ENCODE results near the gene MDM1. TPM values are rescaled to one million over a fixed set of nuclear protein-coding genes. Genes with fewer than 3 reads are reported as not detected.

MDM1 gene
- polyA plus RNA-seq, 4 donors: 31.6 to 41.0 (median 37.3) TPM

DNA sequence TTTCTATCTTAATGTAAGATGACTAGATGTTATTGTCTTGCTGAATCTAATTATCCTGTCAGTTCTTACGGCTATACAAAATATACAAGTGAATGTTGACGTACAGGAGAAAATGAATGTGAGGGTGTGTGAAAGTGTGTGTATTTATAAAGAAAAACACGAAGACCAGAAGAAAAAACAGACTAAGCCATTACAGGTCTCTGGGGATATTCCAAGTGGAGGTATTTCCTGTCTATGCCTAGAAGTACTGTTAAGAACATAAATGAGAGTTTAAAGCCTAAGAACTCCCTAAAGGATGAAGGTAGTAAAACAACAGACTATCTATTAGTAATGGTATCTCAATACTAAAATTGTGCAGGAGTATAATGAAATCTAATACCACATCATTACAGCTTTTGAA is 7.6 kb downstream of the MDM1 start:
- no peak for DNase-seq (ENCODE audit: low read depth in 4 of 4, low spot score in 2 of 4)

DNA sequence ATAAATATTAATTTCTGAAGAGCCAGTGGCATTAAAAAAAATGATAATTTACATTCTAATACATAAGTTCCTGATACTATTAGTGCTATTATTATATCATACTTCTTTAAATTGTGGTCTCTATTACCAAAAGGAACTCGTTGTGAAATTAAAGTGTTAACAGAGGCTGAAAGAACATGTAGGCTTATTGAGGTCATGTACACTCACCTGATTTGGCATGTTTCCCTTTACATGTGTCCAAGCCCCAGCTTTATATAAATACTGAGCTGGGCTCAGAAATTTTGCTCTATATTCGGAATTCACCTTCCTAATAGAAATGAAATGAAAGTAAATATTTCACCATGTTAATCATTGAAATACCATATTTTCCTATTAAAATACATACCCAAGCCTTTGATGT is 11.0 kb downstream of the MDM1 start:
- no peak for DNase-seq (ENCODE audit: low read depth in 4 of 4, low spot score in 2 of 4)

DNA sequence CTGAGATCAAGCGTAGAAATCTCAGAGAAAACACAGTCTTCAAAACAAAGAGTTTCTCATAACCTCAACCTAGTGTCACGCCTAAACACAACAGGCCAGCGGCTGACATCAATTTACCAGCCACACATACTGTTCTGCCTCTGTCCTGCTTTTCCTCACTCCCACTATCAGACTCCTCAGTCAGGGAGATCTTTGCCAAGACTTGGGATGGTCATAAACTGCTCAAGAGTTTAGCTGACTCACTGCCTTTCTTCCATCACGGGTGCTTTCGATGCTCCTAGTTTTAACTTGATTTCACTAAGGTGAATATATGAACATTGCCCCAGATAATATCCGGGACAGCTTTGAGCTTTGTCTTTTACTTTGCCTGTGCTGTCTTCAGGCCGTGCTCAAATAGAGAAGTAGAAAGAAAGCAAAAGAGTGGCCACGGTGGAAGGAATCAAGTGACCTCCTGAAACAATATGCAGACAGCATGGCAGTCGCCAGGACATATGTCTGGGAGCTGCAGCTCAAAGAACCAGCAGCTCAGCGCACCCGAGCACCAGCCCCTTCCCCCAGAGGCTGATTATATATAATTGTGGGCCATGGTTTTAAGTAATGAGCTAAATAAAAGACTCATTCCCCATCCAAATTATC is 12.1 kb downstream of the MDM1 start:
- no peak for DNase-seq (ENCODE audit: low read depth in 4 of 4, low spot score in 2 of 4)

DNA sequence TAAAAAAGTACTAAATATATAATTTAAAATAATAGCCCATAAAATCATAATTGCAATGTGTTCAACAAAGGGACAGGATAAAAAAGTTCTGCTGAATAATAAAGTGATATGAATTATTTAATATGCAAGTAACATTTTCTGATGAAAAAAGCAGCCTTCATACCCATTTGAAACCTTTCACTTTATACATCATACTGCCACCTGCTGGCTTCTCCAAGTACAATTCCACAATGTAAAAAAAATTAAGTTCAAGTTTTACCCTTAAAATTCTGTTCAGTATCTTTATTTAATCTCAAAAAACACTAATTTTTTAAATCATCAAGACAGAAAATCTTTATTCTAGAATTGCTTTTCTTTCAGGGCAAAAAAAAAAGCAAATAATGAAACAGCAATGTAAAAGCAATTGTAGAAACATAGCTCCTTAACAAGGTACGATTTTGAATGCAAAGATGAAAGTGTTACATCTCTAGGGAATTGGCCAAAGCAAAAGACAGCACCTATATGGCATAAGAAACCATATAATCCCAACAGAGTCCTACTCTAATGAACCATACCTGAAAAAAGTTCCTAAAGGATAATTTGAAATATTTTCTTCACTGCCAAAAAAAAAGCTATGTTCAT is 15.0 kb downstream of the MDM1 start:
- DNase-seq (ENCODE audit: low read depth in 4 of 4, low spot score in 2 of 4): peak in 2 of 4 donors; percentile 7 to 18

DNA sequence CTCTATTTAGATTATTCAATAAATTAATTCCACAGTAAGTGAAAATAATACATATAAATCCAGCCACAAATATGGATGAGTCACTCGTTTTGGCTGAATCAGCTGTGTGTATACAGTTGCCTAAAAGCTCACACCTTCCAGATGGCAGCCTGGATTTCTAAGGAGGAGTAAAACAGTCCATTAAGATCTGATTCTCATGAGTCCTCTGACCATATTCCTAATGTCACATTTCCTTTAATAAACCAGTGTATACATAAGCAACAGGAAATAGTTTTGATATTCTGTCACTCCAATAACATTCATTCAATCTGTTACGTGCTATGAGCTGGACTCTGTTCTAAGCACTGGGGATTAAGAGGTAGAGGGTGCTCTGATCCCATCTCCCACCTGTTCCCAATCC is 21.8 kb downstream of the MDM1 start:
- no peak for DNase-seq (ENCODE audit: low read depth in 4 of 4, low spot score in 2 of 4)

DNA sequence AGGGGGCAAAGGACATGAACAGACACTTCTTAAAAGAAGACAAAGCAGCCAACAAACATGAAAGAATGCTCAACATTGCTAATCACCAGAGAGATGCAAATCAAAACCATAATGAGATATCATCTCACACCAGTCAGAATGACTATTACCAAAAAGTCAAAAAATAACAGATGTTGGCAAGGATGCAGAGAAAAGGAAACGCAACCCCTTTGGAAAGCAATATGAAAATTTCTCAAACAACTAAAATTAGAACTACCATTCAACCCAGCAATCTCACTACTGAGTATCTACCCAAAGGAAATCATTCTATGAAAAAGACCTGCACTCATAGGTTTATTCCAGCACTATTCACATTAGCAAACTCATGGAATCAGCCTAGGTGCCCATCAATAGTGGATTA is 25.6 kb downstream of the MDM1 start:
- DNase-seq (ENCODE audit: low read depth in 4 of 4, low spot score in 2 of 4): no peak

DNA sequence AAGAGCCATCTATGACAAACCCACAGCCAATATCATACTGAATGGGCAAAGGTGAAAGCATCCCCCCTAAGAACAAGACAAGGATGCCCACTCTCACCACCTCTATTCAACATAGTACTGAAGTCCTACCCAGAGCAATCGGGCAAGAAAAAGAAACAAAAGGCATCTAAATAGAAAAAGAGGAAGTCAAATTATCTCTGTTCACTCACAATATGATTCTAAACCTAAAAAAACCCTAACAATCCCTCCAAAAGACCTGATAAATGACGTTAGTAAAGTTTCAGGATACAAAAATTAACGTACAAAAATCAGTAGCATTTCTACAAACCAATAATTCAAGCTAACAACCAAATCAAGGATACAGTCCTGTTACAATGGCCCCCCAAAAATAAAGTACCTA is 26.9 kb downstream of the MDM1 start:
- DNase-seq (ENCODE audit: low read depth in 4 of 4, low spot score in 2 of 4): no peak

DNA sequence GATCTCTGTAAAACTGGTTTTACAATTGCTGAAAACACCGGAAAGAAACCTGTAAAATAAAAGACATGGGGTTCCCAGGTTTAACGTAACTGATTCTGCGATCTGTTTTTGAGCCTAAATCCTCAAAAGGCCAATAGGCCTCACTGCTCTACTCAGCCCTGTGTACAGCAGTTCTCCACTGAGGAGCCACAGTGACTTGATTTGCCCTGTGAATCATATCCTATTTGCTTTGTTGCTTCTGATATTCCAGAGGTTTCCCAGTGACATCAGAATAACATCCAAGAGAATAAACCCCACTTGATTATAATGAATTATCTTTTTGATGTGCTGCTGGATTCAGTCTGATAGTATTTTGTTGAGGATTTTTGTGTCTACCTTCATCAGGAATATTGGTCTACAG is 27.5 kb downstream of the MDM1 start:
- DNase-seq (ENCODE audit: low read depth in 4 of 4, low spot score in 2 of 4): no peak

DNA sequence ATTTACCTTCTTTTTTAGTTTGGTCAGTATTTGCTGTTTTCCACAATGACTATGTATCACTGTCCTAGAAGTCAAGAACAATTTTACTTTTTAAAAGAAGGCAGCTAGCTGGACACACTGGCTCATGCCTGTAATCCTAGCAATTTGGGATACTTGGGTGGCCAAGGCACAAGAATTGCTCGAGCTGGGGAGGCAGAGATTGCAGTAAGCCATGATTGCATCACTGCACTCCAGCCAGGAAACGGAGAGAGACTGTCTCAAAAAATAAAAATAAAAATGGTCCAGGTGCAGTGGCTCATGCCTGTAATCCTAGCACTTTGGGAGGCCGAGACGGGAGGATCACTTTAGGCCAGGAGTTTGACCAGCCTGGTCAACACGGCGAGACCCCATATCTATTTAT is 28.3 kb downstream of the MDM1 start:
- no peak for DNase-seq (ENCODE audit: low read depth in 4 of 4, low spot score in 2 of 4)

DNA sequence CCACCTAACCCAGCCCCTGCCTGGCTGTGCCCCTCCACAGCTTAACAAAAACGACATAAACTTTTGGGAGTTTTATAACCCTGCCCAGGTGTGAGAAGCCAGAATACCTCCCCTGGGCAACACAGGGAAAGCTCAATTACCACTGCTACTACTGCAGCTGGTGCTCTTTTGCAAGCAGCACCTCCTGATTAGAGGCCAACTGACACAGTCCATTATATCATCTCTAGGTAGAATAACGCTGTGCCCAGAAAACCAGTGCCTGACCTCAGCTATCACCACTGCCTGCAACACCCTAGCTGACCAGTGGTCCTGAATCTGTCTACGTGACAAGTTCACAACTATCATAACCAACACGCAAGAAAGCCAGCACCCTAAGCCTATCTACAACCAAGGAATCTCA is 34.2 kb downstream of the MDM1 start:
- DNase-seq (ENCODE audit: low read depth in 4 of 4, low spot score in 2 of 4): no peak

DNA sequence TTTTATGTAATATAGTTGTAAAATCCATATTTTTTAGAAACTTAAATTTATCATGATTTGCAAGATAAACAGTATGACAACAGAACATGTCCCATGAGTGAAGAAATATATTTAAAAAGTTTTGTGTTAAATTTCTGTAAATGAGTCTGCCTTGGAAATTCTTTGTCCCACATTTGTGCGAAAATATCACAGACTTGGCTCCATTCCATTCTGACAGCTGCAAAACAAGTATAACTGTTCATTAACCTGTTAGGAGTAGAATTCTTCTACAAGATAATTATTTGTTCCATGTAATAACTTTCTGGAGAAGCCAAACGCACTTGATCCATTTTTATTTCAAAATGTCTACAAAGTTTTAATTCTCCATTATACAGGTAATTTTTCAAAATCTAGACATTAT is 37.9 kb downstream of the MDM1 start:
- no peak for DNase-seq (ENCODE audit: low read depth in 4 of 4, low spot score in 2 of 4)

DNA sequence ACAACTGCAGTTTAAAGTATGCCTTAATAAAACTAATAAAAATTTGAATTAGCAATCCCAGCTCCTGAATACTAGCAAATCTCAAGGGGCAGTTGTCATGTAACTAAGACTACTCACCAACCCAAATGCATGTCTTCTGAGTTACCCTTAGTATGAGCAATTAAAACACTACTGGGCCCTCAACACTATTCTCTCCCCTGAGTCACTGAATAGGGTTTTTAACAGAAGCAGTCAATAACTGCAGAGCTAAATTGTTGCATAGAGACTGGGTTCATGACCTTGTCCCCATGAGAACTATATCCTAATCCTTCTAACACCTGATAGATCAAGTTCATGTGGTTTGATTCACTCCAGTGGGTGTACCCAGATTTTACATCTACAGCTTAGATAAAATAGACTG is 38.8 kb downstream of the MDM1 start:
- DNase-seq (ENCODE audit: low read depth in 4 of 4, low spot score in 2 of 4): no peak

DNA sequence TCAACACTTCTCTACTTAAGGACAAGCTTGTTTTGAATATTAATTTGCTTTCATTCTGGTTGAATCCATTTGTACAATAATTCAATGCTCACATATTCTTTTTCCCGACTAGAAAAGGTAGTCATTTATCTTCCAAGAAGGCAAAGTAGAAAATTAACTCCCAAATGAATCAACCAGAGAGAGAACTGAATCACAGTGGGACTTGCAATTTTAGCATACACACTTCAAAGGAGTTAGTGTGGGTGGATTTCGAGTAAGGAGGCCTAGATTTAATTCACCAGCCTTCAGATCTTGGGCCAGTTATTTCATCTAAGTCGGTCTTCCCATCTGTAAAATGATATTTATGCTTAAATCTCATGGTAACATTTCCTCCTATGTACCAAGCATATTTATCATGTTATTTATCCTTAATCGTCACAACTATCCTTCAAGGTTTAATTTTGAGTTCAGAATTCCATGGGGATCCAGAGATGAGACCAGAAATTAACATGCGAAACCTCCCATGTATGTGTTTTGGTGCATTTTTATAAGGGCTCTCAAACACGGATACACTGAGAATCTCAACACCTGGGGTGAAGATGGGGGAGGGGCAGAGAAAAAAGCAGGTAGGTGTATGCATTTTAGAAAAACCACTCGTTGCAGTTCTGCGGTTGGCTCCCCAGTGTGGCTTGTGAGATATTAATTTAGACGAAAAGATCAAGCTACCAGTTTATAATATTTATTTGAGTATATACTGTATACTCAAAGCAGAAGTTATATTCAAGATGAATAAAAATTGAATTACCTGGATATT is 39.8 kb downstream of the MDM1 start:
- DNase-seq (ENCODE audit: low read depth in 4 of 4, low spot score in 2 of 4): no peak

DNA sequence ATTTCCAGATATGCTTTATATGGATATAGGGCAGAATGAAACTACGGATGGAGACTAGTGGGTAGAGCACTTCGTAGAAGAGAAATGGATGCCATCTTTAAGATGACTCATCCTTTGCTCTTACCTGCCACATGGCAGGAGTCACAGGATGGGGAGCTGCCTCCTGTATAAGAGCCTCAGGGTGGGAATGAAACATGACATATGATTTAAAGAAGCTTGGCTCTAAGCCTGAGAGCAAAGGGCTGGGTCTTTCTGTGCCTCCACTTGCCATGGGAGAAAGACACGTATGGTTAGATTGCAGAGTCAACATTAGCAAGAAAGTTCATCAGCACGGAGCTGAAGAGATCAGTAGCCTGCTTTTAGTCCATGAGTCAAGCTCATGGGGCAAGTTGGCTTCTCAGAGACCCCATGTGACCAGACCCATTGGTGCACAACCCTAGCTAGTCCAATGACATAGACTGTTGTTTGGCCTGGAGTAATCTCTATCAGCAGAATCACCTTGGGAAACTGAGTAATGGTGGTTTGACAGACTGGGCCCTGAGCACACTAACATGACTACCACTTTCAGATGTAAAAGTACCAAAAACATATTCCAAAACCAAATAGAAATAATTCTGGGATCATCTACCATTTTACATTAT is 40.6 kb downstream of the MDM1 start:
- DNase-seq (ENCODE audit: low read depth in 4 of 4, low spot score in 2 of 4): no peak

DNA sequence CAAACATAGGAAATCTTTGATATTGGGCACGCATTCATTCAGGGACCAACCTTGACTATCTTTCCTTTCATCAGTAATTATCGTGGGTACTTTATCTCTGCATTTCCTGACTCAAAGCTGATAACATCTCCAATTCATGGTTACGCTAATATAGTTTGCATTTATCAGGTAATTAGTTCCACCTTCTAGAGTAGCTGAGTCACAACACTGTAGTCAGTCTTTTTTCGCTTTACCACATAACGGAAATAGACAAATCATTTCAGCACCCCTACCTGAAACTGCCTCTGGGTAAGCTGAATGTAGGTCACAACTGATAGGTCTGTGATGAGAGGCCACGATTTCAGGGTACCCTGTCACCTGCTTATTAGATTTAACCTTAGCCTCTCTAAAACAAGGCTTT is 42.0 kb downstream of the MDM1 start:
- no peak for DNase-seq (ENCODE audit: low read depth in 4 of 4, low spot score in 2 of 4)

DNA sequence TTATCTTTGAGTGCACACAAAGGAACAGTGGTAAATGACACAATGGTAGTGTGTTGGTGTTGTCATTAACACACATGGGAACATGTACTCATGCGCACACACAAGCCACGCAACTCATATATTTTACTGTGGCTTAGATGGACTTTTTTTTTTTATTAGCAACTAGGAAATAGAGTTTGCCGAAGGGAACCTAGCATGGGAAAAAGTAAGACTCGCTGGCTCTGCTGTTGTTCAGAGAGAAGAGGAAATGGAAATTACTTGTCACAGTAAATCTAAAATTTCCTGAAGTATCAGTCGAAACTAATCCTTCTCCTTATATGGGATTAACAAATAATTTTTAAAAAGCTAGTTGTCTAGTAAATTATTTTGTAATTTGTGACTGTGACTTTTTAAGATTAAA is 45.1 kb downstream of the MDM1 start:
- DNase-seq (ENCODE audit: low read depth in 4 of 4, low spot score in 2 of 4): no peak

DNA sequence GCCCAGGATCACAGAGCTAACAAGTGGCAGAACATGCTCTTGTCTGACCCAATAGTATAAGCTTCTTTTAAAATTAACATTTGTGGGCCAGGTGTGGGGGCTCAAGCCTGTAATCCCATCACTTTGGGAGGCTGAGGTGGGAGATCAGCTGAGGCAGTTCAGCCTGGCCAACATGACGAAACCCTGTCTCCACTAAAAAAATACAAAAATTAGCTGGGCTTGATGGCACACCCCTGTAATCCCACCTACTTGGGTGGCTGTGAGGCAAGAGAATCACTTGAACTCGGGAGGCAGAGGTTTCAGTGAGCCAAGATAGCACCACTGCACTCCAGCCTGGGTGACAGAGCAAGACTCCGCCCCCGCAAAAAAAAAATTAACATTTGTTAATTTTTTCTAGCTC is 45.8 kb downstream of the MDM1 start:
- no peak for DNase-seq (ENCODE audit: low read depth in 4 of 4, low spot score in 2 of 4)

DNA sequence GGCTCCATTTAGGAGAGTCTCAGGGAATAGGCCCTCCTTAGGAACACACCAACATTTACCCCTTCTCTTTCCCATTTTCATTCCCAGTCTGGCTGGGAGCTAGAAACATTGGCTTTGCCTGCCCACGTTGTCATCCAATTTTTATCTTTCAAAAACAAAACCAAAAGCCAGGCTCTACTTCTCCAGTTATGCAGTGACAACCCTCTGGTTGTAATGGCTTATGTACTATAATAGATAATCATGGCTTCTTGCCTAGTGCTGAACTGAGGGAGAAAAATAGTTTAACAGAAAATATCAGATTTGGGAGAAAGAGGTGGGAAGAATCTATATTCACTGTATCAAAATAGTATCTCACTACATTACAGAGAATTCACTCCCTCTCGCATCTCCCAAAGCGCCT is 46.6 kb downstream of the MDM1 start:
- DNase-seq (ENCODE audit: low read depth in 4 of 4, low spot score in 2 of 4): no peak

DNA sequence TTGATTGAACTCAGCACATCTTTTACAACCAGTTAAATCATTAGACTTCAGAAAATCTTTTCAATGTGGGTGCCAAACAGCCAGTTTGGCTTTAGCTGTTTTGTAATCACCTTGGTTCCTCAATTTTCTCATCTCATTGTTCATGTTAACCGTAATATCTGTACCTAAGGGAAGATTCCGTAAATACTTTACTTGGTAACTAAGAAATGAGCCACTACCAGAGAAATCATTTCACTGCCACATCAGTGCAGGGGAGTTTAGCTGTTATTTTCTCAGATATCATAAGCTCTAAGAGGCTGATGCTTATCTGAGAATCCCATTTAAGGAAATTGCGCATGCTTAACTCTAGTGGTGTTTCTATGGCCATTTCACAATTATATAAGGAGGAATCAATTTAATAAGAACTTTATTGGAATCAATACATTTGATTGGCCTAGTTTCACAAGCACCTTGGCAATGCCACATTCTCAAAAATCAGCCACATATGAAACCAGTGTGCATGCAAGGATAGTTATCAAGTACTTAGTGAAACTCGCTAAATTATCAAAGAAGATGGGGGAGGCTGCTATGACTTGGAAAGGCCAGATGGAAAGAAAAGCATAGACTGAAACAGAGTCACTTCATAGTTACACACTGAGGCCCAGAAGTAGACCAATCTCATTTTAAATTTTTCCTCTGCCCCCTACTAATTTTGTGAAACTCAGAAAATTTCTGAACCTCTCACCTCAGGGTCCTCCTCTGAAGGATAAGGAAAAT is 50.7 kb downstream of the MDM1 start:
- DNase-seq (ENCODE audit: low read depth in 4 of 4, low spot score in 2 of 4): no peak

DNA sequence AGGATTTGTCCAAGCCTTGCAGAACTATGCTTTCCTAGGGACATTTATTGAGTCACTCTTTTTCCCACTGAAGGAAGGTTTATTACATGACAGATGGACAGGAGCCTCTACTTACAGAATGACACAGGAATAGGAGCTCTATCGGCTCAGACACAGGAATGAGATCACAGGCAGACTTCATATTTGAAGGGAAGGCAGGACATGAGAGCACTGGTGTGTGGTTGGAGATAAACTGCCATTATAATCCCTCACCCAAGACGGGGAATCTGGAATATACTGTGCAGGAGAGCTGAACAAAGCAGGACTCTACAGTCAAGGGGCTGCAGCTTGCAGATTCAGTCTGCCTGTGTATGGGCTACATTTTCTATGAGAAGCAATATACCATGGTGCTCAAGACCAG is 51.9 kb downstream of the MDM1 start:
- no peak for DNase-seq (ENCODE audit: low read depth in 4 of 4, low spot score in 2 of 4)
